Stimulated activated CD4-positive, alpha-beta T cell treated with anti-CD3 and anti-CD28 coated beads, Interleukin-4, amount 100 ng/mL, for 24 hours (primary cell): Measurements from ENCODE around the gene NME2.
"Not testable (repeated sequence)": the region's sequence is repeated elsewhere in the genome, so short reads cannot be mapped to it uniquely, and the experiment has no call there.

Experiments used
- DNase-seq: peaks from one replicate; pipeline ENCODE4 v3.0.0-alpha.2; 2020

NME2 gene

DNA sequence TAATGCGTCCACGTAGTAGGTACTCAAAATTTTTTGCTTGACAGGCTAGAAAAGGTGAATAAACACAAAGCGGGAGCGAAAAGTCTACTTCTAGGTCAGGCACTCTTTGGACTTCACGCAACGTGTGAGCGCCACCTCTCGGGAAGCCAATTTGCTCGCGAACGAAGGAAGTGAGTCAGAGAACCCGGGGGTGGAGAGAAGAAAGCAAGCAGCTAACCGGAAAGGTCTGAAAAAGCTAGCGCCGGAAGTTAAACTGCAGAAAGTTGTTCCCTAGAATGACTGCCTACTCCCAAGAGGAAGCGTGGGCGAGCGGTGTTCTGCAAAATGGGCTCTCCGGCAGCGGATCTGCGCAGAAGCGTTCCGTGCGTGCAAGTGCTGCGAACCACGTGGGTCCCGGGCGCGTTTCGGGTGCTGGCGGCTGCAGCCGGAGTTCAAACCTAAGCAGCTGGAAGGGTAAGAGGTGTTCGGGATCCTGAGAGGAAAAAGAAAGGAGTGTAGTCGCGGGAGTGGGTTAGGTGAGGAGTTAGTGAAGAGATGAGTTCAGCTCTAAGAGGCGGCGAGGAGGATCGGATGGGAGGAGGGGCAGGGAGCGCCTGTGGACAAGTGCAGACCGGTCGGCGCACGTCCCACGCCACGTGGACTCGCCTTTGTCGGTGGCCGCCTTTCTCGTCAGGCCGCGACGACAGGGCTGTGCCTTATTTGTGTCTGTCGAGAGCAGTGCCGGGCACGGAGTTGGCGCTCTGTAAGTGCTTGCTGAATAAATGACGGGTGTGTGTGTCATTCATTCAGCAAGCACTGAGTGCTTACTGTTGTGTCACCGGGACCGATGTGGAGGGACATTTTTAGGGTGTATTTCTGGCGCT, 12.8 kb upstream of the NME2 start, which contains the start of gene NME1:
Gene NME1, plus strand, starts transcription at position 350 of the 863 bp plus-strand sequence. CDS start 2,096 bp downstream, outside the sequence.
- DNase-seq: peak; percentile 98

DNA sequence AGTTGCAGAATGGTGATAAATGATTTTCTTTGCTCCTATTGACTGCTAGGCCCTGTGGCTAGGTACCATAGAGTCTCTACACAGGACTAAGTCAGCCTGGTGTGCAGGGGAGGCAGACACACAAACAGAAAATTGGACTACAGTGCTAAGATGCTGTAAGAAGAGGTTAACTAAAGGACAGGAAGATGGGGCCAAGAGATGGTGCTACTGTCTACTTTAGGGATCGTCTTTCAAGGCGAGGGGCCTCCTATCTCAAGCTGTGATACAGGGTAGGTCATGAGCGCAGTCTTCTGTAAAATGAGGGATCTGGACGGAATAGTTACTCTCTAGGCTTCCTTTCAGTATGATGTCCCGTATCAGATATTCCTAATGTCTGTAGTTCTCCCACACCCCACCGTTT, 12.0 kb upstream of the NME2 start:
- peak; percentile 10 for DNase-seq

DNA sequence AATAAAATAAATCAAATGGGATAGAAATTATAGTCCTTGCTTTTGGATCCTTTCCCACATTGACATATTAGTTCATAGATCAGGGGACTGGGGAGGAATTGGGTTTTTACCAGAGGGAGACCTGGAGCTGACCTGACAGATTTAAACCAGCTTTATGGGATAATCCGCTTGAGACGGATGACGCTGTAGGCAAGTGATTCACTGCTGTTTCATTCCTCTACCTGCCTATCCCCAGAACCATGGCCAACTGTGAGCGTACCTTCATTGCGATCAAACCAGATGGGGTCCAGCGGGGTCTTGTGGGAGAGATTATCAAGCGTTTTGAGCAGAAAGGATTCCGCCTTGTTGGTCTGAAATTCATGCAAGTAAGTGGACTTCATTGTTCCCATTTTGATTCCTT, 10.8 kb upstream of the NME2 start:
- no peak for DNase-seq

DNA sequence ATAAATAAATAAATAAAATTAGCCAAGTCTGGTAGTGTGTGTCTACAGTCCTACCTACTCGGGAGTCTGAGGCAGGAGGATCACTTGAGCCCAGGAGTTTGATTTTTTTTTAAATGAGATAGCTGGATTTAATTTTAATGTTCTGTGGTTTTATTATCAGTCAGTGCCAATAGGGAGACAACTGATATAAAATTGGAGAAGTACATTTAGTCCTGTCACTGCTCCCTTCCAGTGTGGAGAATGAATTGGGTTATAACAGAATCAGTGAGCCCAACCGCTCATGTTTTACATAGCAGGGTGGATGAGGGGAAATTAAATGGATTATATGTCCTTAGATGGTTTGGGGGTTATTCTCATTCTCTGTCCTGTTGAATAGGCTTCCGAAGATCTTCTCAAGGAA, 6.6 kb upstream of the NME2 start:
- DNase-seq: no peak

DNA sequence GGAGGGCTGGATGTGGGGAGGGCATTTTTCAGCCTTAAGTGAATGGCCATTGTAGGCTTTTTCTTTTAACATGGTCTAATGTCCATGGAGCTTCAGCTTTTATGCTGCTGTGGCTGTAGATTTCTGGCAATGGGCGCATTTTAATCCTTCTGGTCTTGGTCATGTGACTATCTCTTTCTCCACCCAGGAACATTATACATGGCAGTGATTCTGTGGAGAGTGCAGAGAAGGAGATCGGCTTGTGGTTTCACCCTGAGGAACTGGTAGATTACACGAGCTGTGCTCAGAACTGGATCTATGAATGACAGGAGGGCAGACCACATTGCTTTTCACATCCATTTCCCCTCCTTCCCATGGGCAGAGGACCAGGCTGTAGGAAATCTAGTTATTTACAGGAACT, 4.7 kb upstream of the NME2 start:
- no peak for DNase-seq

DNA sequence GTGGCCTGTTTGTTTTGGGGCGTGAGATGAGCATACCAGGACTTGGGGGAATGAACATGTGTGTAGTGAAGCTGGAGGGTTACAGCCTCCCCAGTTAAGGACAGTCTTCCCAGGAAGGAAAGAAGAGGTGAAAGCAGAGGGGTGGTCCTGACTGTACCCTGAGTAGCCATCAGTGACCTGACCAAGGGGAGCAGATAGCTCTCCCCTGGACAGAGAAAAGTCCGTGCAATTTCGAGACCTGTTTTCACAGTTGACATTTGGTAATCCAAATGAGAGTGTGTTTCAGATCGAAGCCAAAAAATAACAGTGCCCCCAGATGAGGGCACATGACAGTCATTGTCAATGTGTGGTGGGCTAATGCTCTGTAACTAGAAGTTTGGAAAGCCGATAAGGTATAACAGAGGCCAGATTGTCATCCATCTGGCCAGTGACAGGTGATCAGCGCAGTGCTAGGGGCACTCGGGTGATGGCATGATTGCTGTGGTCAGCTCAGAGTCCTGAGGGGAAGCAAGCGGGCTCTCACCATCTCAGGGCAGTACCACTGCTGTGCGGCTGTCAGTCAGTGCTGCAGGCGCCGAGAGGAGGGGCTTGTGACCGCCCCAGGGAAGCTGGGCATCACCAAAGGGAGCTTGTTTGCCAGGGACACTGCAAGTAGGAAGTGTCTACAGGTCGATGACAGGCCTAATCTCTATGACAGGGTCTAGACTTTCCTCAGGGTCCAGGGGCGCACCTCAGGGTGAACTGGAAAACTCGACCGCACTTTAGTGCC, 1.1 kb upstream of the NME2 start:
- DNase-seq: no peak

DNA sequence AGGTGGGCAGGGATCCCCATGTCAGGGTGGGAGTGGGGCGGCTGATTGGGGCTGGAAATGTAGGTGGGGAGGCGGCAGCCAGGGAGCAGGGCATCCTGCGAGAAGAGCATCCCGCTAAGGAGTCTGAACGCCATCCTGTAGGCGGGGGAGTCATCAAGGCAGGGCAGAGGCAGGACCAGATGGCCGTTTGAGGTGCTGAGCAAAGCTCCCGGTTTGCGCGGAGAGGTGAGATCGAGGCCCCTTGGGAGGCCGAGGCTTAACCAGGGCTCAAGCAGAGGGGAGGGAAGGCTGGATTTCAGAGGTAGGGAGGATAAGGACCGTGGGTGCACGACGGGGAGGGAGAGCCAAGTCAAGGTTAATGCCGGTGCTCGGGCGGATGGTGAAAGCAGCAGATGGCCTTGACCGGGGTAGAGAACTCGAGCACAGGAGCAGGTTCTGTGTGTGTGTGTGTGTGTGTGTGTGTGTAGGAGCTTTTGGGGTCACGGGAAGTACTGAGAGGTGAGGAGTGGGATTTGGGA, 472 bp upstream of the NME2 start:
- DNase-seq: no peak

DNA sequence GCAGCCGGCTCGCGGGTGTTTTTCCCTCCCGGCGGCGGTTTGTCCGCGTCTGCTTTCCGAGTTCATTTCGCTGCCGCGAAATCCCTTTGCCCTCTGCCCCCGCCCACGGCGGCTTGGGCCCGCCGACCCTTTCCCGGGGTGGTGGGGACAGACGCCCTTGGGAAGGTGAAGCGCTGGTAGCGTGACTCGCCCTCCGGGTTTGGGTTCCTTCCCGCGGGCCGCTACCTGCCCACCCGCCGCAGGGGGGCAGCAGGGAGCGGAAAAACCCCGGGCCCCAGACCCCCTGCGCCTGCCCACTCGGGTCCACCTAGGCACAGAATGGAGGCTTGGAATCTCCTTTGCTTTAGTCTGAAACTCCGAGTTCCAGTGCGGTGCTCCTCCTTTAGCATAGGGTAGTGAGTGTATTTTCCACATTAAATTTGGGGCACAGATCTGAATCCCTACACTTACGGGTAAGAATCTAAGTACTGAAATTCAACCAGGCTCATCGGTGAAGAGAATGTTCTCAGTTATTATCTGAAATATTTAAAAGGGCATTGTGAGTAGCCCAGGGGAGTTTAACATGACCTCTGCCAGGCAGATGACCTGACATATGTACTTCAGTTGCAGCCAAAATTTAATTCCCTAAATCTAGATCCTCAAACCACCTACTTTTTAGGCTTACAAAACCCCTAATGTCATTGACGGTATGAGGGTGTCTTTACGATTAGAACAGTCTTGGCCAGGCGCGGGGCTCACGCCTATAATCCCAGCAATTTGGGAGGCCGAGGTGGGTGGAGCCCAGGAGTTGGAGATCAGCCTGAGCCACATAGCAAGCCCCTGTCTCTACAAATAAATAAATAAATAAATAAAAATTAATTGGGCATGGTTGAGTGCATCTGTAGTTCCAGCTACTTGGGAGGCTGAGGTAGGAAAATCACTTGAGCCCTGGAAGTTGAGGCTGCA, 1.0 kb downstream of the NME2 start:
- peak; percentile 74 for DNase-seq

DNA sequence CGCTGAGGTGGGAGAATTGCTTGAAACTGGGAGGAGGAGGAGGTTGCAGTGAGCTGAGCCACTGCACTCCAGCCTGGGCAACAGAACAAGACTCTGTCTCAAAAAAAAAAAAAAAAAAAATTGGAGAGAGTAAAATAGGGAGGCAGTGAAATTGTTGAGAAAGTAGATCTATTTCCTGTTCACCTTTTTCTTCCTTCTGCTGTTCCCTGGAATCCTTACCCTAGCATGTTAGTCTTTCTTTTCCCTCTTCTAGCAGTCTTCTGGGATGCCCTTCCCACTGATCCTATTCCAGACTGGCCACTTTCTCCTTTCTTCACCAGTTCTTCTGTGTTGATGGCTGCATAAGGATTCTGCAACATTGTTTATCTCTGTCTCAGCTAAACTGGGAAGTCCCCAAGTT, 3.1 kb downstream of the NME2 start:
- DNase-seq: no peak

DNA sequence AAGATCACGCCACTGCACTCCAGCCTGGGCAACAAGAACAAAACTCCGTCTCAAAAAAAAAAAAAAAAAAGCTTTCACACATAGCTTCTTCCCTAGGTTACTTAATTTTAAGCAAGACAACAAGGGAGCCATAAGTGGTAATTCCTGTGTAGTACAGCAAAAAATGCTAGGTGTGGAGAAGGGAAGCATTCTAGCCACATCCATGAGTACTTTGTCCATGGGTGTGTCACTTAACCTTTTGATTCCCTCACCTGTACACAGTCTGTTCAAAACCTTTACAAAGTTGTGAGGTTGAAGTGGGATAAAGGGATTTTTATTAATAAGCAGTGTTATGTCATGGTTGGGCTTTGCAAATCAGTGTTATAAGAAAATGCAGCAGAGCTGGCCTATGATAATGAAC, 4.5 kb downstream of the NME2 start:
- no peak for DNase-seq

DNA sequence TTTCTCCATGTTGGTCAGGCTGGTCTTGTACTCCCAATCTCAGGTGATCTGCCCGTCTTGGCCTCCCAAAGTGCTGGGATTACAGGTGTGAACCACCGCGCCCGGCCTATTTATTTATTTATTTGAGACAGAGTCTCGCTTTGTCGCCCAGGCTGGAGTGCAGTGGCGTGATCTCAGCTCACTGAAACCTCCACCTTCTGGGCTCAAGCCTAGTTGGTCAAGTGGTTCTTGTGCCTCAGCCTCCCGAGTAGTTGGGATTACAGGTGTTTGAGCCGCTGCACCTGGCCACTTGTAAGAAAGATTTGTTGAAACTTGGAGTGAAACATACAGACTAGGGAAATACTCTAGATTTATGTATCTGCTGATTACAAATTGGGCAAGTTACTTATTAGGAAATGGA, 5.8 kb downstream of the NME2 start:
- DNase-seq: not testable (repeated sequence)

DNA sequence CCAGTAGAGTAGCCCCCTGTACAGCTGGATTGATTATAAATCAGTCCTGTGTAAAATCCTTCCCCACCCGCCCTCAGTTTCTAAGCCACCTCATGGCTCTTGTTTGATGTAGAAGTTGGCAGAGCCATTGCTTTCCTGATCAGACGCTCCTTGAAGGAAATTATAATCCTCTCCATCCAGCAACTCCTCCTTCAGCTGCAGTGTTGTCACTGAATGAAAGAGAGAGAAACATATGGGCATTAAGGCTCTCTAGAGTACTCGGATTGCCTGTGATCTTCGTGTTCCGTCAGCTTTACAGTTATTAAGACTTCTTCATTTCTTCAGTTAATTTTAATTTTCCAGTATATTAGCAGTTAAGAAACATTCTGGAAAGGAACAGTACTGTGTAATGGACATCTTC, 14.3 kb downstream of the NME2 start:
- DNase-seq: no peak

DNA sequence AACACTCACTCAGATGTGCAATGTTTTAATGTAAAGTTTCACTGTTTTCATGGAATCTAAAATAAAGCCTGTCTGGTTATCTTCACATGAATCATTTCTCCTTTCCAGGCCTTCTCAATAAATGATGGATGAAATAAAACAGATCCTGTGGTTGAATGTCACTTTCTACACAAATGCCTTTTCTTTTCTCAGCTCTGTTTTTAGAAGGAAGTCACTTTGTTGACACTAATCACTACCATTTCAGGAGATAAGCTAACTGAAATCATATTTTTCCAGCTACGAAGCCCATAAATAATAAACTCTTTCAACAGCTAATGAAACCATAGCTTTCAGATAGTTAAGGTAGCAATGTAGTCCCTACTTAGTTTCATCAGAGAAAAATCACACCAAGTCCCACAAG, 17.9 kb downstream of the NME2 start:
- DNase-seq: no peak

DNA sequence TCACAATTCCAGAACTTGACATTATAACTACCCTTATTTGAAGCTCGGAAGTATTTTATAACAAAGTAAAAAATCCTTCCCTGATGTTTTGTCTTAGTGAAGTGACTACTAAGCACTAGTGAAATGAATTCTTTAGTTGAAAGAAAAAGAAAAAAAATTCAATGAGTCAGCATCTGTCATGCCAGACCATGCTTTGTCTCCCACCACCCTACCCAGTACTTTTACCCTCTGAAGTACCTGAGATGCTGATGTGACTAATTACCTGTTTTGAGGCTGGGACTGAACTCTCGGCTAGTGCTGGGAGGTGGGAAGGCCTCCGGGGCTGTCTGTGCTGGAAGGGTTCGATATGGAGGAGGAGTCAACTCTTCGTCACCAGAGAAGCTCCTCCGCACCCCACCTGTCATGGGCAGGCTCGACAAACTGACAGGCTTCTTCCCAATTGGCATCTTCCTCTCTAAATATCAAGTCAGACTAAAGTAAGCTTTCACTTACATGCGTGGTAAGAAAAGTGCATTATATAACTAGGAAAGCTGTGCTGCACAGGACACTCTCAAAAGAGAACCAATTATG, 19.6 kb downstream of the NME2 start:
- no peak for DNase-seq

DNA sequence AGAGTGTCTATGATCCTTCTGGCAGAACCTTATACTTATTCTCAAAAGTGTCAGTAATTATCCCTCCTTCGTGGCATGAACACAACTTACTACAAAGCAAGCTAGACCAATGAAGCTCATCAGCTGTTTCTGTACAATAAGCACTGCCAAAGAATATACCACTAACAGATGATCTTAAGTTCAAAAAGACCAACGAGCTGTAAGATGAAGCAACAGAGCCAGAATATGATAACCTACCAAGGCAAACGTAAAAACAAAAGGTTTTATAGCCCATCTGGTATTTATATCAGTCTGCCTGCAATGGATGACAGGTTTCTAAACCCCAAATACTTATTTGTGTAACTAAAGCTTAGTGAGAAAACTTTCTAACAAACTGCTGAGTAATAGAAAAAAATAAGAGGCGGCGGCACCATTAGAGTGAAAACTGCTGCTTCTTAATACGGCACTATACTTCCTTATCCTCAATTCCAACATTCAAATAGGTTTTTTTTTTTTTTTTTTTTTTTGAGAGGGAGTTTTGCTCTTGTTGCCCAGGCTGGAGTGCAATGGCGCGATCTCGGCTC, 22.1 kb downstream of the NME2 start:
- no peak for DNase-seq

DNA sequence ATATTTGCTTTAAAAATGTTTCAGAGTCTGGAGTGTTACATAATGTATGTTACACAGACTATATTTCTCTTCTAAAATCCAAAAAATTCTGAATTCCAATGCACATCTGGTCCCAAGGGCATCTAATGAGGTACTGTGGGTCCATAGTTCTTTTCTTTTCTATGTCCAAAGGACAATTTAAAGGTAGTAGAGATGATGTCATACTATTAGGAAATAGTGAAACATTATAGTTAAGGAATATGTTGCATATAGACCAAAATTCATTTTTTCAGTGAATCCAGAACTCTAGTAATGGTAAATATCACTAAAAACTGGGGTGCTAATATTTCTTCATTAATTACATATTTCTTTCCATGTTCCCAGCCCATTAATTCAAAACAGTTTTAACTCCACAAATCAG, 23.0 kb downstream of the NME2 start:
- DNase-seq: no peak

DNA sequence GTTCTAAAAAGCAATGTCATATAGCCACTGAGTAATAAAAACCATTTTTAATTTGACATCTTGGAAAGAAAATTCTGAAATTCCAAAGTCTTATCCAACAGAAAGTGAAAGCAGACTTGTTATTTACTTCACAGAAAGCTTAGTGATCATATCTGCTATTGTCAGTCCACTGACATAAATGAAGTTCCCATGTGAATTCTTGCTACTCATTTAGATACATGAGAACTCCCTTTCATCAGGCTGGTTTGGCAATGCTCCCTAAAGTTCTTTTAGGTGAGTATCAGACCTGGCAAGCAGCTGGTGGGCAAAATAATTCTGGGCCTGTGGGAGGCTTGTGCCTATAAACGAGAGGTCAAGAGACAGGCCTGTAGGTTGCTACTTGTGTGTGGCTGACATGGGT, 23.4 kb downstream of the NME2 start:
- no peak for DNase-seq

DNA sequence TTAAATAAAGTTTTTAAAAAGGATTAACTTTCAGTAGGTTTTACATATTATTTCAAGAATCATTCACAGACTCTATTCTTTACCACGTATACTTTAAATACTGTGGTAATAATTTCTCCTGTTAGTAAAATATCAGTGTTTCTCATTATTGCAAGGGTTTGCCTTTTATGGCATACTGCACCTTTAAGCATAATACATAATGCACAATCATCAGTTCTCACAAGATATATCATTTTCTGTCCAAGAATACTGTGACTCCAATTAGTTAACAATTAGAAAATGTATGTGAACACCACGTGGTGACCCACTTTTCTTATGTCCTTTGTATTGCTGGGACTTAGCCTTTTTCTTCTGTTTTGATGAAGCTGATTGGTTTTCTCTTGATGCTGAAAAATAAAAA, 25.7 kb downstream of the NME2 start:
- DNase-seq: no peak

DNA sequence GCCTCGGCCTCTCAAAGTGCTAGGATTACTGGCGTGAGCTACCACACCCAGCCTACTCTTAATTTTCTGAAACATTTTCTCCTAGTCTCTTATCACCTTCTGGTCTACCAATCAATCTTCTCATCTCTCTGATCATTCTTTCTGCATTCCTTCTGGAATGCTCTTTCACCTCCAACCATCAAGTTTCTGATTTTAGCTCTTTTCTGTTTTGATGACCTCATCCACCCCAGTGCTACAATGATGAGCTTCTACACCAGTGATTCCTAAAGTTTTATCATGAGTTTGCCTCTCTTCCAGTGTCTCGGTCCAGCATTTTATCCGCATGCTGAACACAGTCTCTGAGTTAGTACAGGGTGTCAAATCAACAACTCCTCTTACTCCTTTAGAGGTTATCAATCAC, 31.5 kb downstream of the NME2 start:
- no peak for DNase-seq

DNA sequence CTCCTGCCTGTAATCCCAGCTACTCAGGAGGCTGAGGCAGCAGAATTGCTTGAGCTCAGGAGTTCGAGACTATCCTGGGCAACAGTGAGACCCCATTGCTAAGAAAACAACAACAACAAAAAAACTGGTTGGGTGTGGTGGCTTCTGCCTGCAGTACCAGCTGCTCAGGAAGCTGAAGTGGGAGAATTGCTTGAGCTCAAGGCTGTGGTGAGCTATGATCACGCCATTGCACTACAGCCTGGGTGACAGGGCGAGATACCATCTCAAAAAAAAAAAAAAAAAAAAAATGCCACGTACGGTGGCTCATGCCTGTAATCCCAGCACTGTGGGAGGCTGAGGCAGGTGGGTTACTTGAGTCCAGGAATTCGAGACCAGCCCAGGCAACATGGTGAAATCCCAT, 34.1 kb downstream of the NME2 start:
- DNase-seq: no peak

DNA sequence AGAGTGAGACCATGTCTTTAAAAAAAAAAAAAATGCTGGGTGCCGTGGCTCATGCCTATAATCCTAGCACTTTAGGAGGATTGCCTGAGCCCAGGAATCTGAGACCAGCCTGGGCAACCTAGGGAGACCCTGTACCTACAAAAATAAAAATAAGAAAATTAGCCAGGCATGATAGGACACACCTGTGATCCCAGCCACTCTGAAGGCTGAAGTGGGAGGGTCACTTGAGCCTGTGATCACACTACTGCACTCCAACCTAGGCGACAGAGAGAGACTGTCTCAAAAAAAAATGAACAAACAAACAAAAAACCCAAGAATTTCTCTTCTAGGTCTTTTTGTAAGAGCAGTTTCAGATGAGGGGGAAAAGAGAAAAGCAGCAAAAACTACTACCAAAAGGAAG, 34.6 kb downstream of the NME2 start:
- no peak for DNase-seq

DNA sequence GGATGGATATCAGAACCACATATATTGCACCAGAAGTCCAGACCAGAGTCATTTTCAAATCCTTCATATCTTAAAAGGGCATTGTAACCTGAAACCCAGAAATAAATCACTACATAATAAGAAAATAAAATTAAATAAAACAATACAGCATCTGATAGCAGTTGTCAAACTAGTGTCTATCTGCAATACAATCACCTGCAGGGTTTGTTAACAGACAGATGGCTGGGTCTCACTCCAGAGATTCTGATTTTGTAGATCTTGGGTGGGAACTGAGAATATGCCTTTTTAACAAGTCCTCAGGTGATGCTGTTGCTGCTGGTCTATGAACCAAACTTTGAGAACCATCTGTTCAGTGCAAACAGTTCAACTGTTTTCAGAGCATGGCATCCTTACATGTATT, 37.6 kb downstream of the NME2 start:
- DNase-seq: no peak
